ENCODE results near the gene OR6V1. TPM values are rescaled to one million over a fixed set of nuclear protein-coding genes. Genes with fewer than 3 reads are reported as not detected.

The OR6V1 gene
- total RNA-seq, 2 experiments from 2014 or later: not detected

DNA sequence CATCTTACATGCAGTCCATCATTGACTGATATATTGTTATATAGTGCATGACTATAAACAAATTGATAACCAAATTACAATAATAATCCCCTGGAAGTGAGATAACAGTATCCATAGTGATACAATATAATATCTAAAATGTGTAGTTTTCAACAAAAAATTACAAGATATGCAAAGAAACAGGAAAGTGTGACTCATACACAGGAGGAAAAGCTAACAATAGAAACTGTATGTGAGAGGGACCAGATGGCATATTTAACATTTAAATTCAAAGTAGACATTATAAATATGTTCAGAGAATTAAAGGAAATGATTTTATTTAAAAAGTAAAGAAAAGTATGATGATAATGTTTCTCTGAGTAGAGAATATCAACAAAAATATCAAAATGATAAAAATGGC, 33.2 kb upstream of the OR6V1 start:
- CTCF ChIA-PET: interaction anchor here (1.2 to 4.7 kb wide), 2 partner anchors 14 to 196 kb away, joined by 3 to 54 read pairs; no protein-coding TSS in a partner anchor
- Mint-ChIP-seq H3K27me3 (peaks cover 40% of the 10 kb centered on the region), H3K4me1 (no peaks in the 10 kb centered on the region), H3K9me3 (ENCODE audit: low read depth) (no peaks in the 10 kb centered on the region), H3K4me3 (no peak overlapping the region), H3K27ac (no peak overlapping the region), H3K36me3 (no peaks in the 10 kb centered on the region)
- DNase-seq: no peak
- no peak for ATAC-seq

GRCh38 chr7:143023047-143023446, 29.1 kb upstream of the OR6V1 start:
- H3K27me3 Mint-ChIP-seq: peaks cover 22% of the 10 kb centered on the region
- no peaks in the 10 kb centered on the region for H3K36me3 Mint-ChIP-seq
- H3K27ac Mint-ChIP-seq: no peak overlapping the region
- H3K4me3 Mint-ChIP-seq: no peak overlapping the region
- DNase-seq: no peak
- H3K9me3 Mint-ChIP-seq (ENCODE audit: low read depth): no peaks in the 10 kb centered on the region
- ATAC-seq: no peak
- CTCF ChIA-PET: interaction anchor here (1.3 kb wide), 1 partner anchor 15 kb away, joined by 4 read pairs; no protein-coding TSS in a partner anchor
- no peaks in the 10 kb centered on the region for H3K4me1 Mint-ChIP-seq

- Mint-ChIP-seq H3K36me3 (no peaks in the 10 kb centered on the region), H3K27ac (no peak overlapping the region), H3K27me3 (peaks cover 16% of the 10 kb centered on the region), H3K9me3 (ENCODE audit: low read depth) (no peaks in the 10 kb centered on the region), H3K4me1 (no peaks in the 10 kb centered on the region), H3K4me3 (no peak overlapping the region)
- ATAC-seq (no peak), DNase-seq (no peak)
- CTCF ChIA-PET: no interaction called here
Measured at GRCh38 chr7:143025371-143025770, 26.8 kb upstream of the OR6V1 start.

- no peak within 1 kb of the TSS for H3K27ac Mint-ChIP-seq
- H3K4me3 Mint-ChIP-seq: no peak within 1 kb of the TSS
- DNase-seq (no peak), ATAC-seq (no peak)
- no peaks in the 10 kb centered on the region for H3K36me3 Mint-ChIP-seq
- CTCF ChIA-PET: interaction anchor here (0.6 kb wide), 1 partner anchor 52 kb away, joined by 3 read pairs; no protein-coding TSS in a partner anchor
- H3K27me3 Mint-ChIP-seq: peaks cover 18% of the 10 kb centered on the region
- no peaks in the 10 kb centered on the region for H3K9me3 Mint-ChIP-seq (ENCODE audit: low read depth)
- peaks cover 5% of the 10 kb centered on the region for H3K4me1 Mint-ChIP-seq
Measured at GRCh38 chr7:143027032-143027431, 25.1 kb upstream of the OR6V1 start, which contains the start of gene OR9A2. TSS of gene OR9A2 (minus strand) at chr7:143027132. CDS start at chr7:143027132, 0 bp downstream.

DNA sequence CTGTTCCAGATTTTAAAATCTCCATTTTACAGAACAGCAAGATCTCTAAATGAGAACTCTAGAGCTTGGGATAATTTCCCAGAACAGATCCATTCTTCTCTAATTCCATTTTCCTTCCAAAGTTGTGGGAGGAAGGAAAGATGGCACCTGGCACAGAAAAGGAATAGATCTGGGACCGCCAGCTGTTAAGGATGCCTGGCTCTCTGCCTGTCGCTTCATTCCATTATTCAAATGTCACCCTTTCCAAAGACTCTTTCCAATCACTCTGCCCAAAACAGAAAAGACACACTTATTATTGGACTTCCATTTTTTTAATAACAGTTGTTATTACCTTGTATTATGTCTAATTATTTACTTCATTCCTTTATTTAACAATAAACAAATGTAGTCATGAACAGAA, 24.5 kb upstream of the OR6V1 start:
- peaks cover 19% of the 10 kb centered on the region for H3K27me3 Mint-ChIP-seq
- H3K4me1 Mint-ChIP-seq: peaks cover 5% of the 10 kb centered on the region
- DNase-seq: no peak
- H3K36me3 Mint-ChIP-seq: no peaks in the 10 kb centered on the region
- H3K27ac Mint-ChIP-seq: no peak overlapping the region
- no peak overlapping the region for H3K4me3 Mint-ChIP-seq
- no peak for ATAC-seq
- H3K9me3 Mint-ChIP-seq (ENCODE audit: low read depth): no peaks in the 10 kb centered on the region
- CTCF ChIA-PET: interaction anchor here (0.6 kb wide), 1 partner anchor 53 kb away, joined by 3 read pairs; no protein-coding TSS in a partner anchor

GRCh38 chr7:143038635-143039034, 13.5 kb upstream of the OR6V1 start:
- Mint-ChIP-seq H3K27ac (no peak overlapping the region), H3K36me3 (no peaks in the 10 kb centered on the region), H3K4me3 (no peak overlapping the region), H3K27me3 (peaks cover 18% of the 10 kb centered on the region), H3K4me1 (no peaks in the 10 kb centered on the region), H3K9me3 (ENCODE audit: low read depth) (no peaks in the 10 kb centered on the region)
- CTCF ChIA-PET: no interaction called here
- ATAC-seq (no peak), DNase-seq (no peak)

DNA sequence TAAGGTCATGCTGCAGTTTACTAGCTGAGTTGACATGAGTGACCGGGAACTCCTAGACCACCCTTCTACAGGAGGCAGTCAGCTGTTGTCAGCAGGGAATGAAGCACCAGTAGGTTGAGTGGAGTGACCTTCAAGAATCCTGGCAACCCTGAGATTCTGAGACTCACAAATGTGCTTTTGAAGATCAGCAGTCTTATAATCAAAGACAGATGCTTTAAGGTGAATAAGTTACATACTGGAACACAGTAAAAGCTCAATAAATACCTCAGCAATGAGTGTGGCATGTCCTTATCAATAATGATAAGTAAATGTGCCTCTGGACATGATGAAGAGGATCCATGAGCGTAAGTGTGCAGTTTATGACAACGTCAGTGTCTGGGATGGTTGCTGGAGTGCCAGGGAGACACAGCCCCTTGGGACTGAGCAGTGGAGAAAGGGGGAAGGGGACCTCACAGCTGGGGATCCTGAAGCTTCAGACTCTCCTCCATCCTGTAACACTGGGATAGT, 11.9 kb upstream of the OR6V1 start:
- peaks cover 11% of the 10 kb centered on the region for H3K27me3 Mint-ChIP-seq
- H3K4me3 Mint-ChIP-seq: no peak overlapping the region
- CTCF ChIA-PET: no interaction called here
- no peaks in the 10 kb centered on the region for H3K9me3 Mint-ChIP-seq (ENCODE audit: low read depth)
- ATAC-seq (no peak), DNase-seq (no peak)
- H3K27ac Mint-ChIP-seq: no peak overlapping the region
- H3K36me3 Mint-ChIP-seq: no peaks in the 10 kb centered on the region
- H3K4me1 Mint-ChIP-seq: no peaks in the 10 kb centered on the region

DNA sequence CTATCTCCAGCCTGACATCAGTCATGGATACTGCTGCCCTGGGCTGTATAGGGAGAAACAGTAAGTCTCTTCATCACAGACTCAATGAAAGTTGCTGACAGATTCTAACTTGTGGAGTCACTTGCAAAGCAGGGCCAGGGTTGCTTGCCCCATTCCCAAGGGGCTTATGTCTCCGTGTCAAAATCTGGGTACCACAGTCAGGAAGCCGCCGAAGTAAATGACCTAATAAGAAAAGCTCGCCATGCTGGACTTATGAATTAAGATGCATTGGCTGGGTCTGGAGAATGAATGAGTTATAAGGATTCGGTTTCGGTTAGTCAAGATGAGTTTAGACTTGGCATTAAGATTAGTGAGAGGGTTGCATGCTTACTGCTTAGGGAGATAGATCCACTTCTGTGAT, 10.8 kb upstream of the OR6V1 start:
- Mint-ChIP-seq H3K27me3 (peaks cover 15% of the 10 kb centered on the region), H3K9me3 (ENCODE audit: low read depth) (no peaks in the 10 kb centered on the region), H3K4me3 (no peak overlapping the region), H3K27ac (no peak overlapping the region), H3K4me1 (no peaks in the 10 kb centered on the region), H3K36me3 (no peaks in the 10 kb centered on the region)
- CTCF ChIA-PET: no interaction called here
- DNase-seq (no peak), ATAC-seq (no peak)

DNA sequence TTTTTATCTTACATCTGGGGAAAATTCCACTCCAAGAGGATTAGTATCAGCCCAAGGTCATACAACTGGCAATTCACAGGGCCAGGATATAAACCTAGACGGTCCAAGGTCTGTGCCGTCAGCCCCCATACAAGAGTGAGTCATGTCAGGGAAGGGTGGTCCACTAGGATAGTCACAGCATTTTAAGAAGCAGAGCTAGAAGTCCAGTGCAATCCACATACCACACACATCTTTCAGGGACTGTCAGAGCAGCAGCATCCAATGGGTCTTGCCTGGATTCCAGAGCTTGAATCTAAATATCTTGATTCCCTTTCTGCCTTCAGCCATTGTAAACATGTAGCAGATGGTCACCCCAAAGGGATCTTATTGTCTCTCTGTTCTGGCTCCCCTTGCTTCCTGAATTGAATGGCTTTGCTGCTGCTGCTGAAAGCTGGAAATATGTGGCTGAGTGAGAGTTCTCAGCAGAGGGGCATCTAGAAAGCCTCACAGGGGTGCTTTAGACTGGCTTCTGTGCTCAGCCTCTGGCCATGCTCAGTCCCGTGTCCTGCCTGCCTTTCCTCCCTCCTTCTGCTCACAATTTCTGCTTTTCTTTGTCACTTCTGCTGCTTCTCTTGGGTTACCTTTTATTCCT, 9.9 kb upstream of the OR6V1 start:
- no peak for DNase-seq
- ATAC-seq: no peak
- H3K9me3 Mint-ChIP-seq (ENCODE audit: low read depth): no peaks in the 10 kb centered on the region
- no peaks in the 10 kb centered on the region for H3K4me1 Mint-ChIP-seq
- CTCF ChIA-PET: no interaction called here
- peaks cover 20% of the 10 kb centered on the region for H3K27me3 Mint-ChIP-seq
- H3K27ac Mint-ChIP-seq: no peak overlapping the region
- no peak overlapping the region for H3K4me3 Mint-ChIP-seq
- no peaks in the 10 kb centered on the region for H3K36me3 Mint-ChIP-seq

DNA sequence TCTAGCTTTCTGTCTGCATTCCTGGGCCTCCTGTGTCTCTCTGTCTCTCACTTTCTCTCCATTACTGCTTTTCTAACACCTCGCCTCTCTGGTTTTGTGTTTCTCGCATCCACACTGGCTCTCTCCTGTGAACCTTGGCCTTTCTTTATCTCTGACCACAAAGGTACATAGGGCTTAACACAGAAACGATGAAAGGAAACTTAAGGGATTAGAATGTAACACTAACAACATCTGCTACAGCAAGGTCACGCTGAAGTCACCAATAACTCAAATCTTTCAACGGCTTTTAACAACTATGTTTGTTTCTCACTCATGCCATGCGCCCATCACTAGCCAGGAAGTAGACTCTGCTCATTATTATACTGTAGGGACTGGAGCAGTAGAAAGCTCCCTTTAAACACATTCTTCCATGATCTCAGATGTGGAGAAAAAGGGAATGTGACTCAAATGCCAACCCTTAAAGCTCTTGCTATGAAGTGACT, 9.3 kb upstream of the OR6V1 start:
- DNase-seq: no peak
- no peak overlapping the region for H3K4me3 Mint-ChIP-seq
- no peak for ATAC-seq
- H3K36me3 Mint-ChIP-seq: no peaks in the 10 kb centered on the region
- peaks cover 20% of the 10 kb centered on the region for H3K27me3 Mint-ChIP-seq
- no peaks in the 10 kb centered on the region for H3K4me1 Mint-ChIP-seq
- CTCF ChIA-PET: no interaction called here
- H3K27ac Mint-ChIP-seq: no peak overlapping the region
- no peaks in the 10 kb centered on the region for H3K9me3 Mint-ChIP-seq (ENCODE audit: low read depth)

- ATAC-seq: no peak
- CTCF ChIA-PET: no interaction called here
- H3K9me3 Mint-ChIP-seq (ENCODE audit: low read depth): no peaks in the 10 kb centered on the region
- H3K27ac Mint-ChIP-seq: no peak overlapping the region
- H3K4me3 Mint-ChIP-seq: no peak overlapping the region
- no peaks in the 10 kb centered on the region for H3K4me1 Mint-ChIP-seq
- no peaks in the 10 kb centered on the region for H3K36me3 Mint-ChIP-seq
- no peak for DNase-seq
- H3K27me3 Mint-ChIP-seq: peaks cover 20% of the 10 kb centered on the region
Measured at GRCh38 chr7:143043391-143043790, 8.8 kb upstream of the OR6V1 start.

GRCh38 chr7:143046426-143046851, 5.7 kb upstream of the OR6V1 start:
- CTCF ChIA-PET: no interaction called here
- Mint-ChIP-seq H3K27ac (no peak overlapping the region), H3K9me3 (ENCODE audit: low read depth) (no peaks in the 10 kb centered on the region), H3K4me3 (no peak overlapping the region), H3K4me1 (no peaks in the 10 kb centered on the region), H3K36me3 (no peaks in the 10 kb centered on the region), H3K27me3 (peaks cover 20% of the 10 kb centered on the region)
- DNase-seq (no peak), ATAC-seq (no peak)

- DNase-seq (no peak), ATAC-seq (no peak)
- Mint-ChIP-seq H3K9me3 (ENCODE audit: low read depth) (no peaks in the 10 kb centered on the region), H3K4me3 (no peak overlapping the region), H3K36me3 (no peaks in the 10 kb centered on the region), H3K27ac (no peak overlapping the region), H3K4me1 (no peaks in the 10 kb centered on the region), H3K27me3 (peaks cover 20% of the 10 kb centered on the region)
- CTCF ChIA-PET: no interaction called here
Measured at GRCh38 chr7:143047326-143047725, 4.8 kb upstream of the OR6V1 start.

GRCh38 chr7:143048827-143049226, 3.3 kb upstream of the OR6V1 start:
- no peaks in the 10 kb centered on the region for H3K4me1 Mint-ChIP-seq
- H3K27me3 Mint-ChIP-seq: peaks cover 19% of the 10 kb centered on the region
- no peak for DNase-seq
- H3K4me3 Mint-ChIP-seq: no peak overlapping the region
- CTCF ChIA-PET: no interaction called here
- H3K27ac Mint-ChIP-seq: no peak overlapping the region
- no peaks in the 10 kb centered on the region for H3K36me3 Mint-ChIP-seq
- no peaks in the 10 kb centered on the region for H3K9me3 Mint-ChIP-seq (ENCODE audit: low read depth)
- ATAC-seq: no peak
